ENCODE results near the gene CENPU.

Gene CENPU

DNA sequence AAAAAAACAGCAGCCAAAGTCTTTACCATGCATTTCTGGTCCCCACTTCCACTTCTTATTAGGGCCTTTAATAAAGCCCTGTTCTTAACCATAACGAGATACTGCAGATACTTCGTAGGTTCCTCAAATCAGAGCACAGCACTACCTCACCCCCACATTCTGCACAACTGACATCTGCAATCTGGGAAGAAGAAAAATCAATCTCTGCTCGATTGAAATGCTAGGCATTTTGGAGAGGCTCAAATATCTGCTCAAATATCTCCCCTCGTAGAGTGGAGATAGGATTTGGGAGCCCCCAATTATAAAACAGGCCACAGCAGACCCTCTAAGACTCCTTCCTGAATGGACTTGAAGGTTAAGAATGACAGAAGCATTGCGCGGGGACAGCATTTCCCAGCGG lies 40.3 kb upstream of the CENPU start:
- no peak for DNase-seq (ENCODE audit: low read depth)
- TF ChIP-seq, protein P1, sequence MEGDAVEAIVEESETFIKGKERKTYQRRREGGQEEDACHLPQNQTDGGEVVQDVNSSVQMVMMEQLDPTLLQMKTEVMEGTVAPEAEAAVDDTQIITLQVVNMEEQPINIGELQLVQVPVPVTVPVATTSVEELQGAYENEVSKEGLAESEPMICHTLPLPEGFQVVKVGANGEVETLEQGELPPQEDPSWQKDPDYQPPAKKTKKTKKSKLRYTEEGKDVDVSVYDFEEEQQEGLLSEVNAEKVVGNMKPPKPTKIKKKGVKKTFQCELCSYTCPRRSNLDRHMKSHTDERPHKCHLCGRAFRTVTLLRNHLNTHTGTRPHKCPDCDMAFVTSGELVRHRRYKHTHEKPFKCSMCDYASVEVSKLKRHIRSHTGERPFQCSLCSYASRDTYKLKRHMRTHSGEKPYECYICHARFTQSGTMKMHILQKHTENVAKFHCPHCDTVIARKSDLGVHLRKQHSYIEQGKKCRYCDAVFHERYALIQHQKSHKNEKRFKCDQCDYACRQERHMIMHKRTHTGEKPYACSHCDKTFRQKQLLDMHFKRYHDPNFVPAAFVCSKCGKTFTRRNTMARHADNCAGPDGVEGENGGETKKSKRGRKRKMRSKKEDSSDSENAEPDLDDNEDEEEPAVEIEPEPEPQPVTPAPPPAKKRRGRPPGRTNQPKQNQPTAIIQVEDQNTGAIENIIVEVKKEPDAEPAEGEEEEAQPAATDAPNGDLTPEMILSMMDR (IDR thresholded peaks at IDR 0.05; ENCODE audit: low read depth, low read length, missing control alignments): no peak
- in situ Hi-C loops (cut with HindIII; ENCODE audit: low sequenced_read_pairs): no loop called here
- no peak overlapping the region for H3K4me3 ChIP-seq (ENCODE audit: low read depth, low read length)

DNA sequence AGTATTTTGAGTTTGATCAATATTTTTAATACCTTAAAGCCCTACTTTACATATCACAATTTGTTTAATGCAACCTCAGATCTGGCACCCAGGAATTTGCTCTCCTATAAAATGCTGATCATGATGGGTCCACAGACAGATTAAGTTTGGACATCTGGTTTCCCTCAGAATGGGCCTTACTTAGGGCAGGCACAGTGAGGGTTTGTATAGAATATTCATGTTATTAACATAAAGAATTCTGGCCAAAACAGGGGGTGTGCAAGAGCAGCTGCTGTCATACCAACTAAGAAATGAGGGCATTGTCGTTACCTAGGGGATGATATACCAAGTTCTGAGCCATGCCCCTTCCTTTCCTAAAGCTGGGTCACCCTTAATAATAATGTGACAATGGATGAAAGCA lies 37.5 kb upstream of the CENPU start:
- TF ChIP-seq, protein P1 (IDR thresholded peaks at IDR 0.05; ENCODE audit: low read depth, low read length, missing control alignments): no peak
- DNase-seq (ENCODE audit: low read depth): no peak
- no peak overlapping the region for H3K4me3 ChIP-seq (ENCODE audit: low read depth, low read length)
- in situ Hi-C loops (cut with HindIII; ENCODE audit: low sequenced_read_pairs): no loop called here

DNA sequence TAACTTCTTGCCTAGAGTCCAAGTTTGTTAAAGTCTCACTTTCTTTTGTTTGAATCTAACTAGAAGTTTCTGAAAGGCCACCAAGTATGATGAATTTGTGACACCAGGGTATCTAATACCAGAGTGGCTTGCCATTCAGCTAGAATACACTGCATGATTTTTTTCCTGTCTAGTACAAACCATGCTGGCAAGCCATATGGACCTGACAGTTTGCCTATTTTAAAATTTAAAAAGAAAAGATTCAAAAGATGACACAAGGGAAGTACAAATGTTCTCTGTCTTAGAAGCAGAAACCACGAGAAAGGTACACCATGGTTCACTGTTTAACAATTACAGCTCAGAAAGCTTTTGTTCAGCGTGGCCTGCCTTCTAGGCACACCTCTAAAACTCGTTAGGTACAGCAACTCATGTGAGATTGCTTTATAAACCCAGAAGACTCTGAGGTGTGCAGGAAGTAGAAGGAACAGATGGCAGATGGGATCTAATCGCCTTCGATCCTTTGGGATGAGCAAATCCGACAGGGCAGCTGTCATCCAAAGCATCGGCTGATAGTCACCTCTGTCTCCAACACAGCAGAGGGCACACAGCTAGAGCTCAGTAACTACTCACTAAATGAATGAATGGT lies 35.4 kb upstream of the CENPU start:
- in situ Hi-C loops (cut with HindIII; ENCODE audit: low sequenced_read_pairs): no loop called here
- DNase-seq (ENCODE audit: low read depth): no peak
- no peak overlapping the region for H3K4me3 ChIP-seq (ENCODE audit: low read depth, low read length)
- TF ChIP-seq, protein P1 (IDR thresholded peaks at IDR 0.05; ENCODE audit: low read depth, low read length, missing control alignments): no peak

DNA sequence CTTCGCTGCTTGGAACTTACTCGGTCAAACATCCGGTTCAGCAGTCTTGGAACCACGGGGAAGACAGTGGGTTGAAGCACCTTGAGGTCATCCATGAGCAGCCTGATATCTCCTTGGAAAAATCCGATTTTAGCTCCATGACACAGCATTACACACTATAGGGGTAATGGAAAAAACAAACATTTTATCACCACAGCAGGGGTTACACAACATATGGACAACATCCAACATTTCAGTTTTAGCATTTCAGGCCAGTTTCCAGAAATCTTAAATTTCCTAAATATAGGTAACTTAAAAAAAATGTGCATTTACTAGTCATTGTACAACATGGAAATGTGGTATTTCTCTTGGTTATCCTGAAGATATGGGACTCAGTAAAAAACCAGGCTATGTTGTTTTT lies 34.4 kb upstream of the CENPU start:
- no peak overlapping the region for H3K4me3 ChIP-seq (ENCODE audit: low read depth, low read length)
- DNase-seq (ENCODE audit: low read depth): no peak
- TF ChIP-seq, protein P1 (IDR thresholded peaks at IDR 0.05; ENCODE audit: low read depth, low read length, missing control alignments): no peak
- in situ Hi-C loops (cut with HindIII; ENCODE audit: low sequenced_read_pairs): no loop called here

DNA sequence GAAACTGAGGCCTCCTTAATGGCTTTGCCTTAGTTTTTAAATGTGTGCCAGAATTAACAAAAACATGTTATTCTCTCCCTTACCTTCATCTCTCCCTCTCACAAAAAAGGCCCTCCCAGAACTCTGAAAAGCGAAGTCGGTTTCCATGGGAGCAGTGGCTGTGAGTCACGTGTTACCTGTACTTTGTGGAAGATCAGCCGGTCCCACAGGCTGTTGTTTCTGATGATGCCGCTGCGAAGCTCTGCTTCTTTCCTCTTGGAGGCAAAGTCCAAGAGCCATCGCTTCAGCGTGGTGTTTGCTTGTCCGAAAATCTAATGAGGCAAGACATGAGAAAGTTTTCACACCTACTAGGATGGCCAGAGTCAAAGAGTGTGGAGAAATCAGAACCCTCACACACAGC lies 32.5 kb upstream of the CENPU start:
- TF ChIP-seq, protein P1 (IDR thresholded peaks at IDR 0.05; ENCODE audit: low read depth, low read length, missing control alignments): no peak
- no peak overlapping the region for H3K4me3 ChIP-seq (ENCODE audit: low read depth, low read length)
- in situ Hi-C loops (cut with HindIII; ENCODE audit: low sequenced_read_pairs): no loop called here
- DNase-seq (ENCODE audit: low read depth): no peak

DNA sequence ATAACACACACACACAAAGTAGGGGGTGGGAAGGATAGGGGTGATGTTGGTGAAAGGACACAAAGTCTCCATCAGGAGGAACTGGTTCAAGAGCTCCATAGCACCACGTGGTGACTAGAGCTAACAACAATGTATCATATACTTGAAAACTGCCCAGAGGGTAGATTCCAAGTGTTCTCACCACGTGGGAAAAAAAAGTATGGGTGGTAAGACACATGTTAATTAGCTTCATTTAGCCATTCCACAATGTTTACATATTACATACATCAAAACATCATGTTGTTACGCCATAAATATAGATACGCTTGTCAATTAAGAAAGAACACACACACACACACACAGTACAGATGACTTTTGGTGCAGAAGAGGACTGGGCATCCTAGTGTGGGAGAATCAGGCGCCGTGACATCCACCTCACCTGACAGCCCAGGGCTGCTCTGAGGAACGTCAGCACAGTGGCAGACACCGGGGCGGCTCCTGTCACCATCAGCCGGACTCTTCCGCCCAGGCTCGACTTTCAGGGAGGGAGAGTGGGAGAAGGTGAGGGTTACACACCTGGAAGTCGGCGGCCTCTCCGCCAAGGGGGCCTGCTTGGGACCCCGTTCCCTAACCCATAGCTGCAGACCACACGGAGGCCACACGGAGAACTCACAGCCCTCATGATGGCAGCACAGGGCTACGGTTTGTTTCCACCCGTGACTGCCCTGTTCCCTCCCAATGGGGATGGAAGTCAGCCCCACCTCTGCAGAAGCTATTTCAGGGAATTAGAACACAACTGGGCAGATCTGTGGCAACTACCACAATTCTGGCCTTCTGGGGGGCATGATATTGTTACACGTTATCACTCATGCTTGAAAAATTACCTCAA lies 31.8 kb upstream of the CENPU start:
- no peak overlapping the region for H3K4me3 ChIP-seq (ENCODE audit: low read depth, low read length)
- DNase-seq (ENCODE audit: low read depth): no peak
- in situ Hi-C loops (cut with HindIII; ENCODE audit: low sequenced_read_pairs): no loop called here
- TF ChIP-seq, protein P1 (IDR thresholded peaks at IDR 0.05; ENCODE audit: low read depth, low read length, missing control alignments): no peak
